Measurements from ENCODE around the gene USH2A.

The USH2A gene

GRCh38 chr1:215877452-215877951 lies 545.7 kb downstream of the USH2A start:
- DNase-seq (ENCODE audit: low read depth, low spot score), result no peak

GRCh38 chr1:215875712-215876111 lies 547.5 kb downstream of the USH2A start:
- no peak for DNase-seq (ENCODE audit: low read depth, low spot score)

- no peak for DNase-seq (ENCODE audit: low read depth, low spot score)
Observed at GRCh38 chr1:215875236-215875635, 548.0 kb downstream of the USH2A start.

- no peak for DNase-seq (ENCODE audit: low read depth, low spot score)
Observed at GRCh38 chr1:215872658-215873057, 550.6 kb downstream of the USH2A start.

- DNase-seq (ENCODE audit: low read depth, low spot score), result no peak
Observed at GRCh38 chr1:215868500-215868899, 554.7 kb downstream of the USH2A start.

- DNase-seq (ENCODE audit: low read depth, low spot score), result no peak
Observed at GRCh38 chr1:215865060-215865459, 558.2 kb downstream of the USH2A start.

GRCh38 chr1:215863796-215864195 lies 559.5 kb downstream of the USH2A start:
- DNase-seq (ENCODE audit: low read depth, low spot score), result no peak

- no peak for DNase-seq (ENCODE audit: low read depth, low spot score)
Observed at GRCh38 chr1:215860833-215861232, 562.4 kb downstream of the USH2A start.

GRCh38 chr1:215857317-215857716 lies 565.9 kb downstream of the USH2A start:
- no peak for DNase-seq (ENCODE audit: low read depth, low spot score)

- DNase-seq (ENCODE audit: low read depth, low spot score), result no peak
Observed at GRCh38 chr1:215845234-215845891, 577.9 kb downstream of the USH2A start.

- no peak for DNase-seq (ENCODE audit: low read depth, low spot score)
Observed at GRCh38 chr1:215844777-215845176, 578.5 kb downstream of the USH2A start.

GRCh38 chr1:215844266-215844665 lies 579.0 kb downstream of the USH2A start:
- no peak for DNase-seq (ENCODE audit: low read depth, low spot score)

GRCh38 chr1:215842905-215843304 lies 580.3 kb downstream of the USH2A start:
- DNase-seq (ENCODE audit: low read depth, low spot score), result no peak

- DNase-seq (ENCODE audit: low read depth, low spot score), result no peak
Observed at GRCh38 chr1:215835951-215836350, 587.3 kb downstream of the USH2A start.

- DNase-seq (ENCODE audit: low read depth, low spot score), result no peak
Observed at GRCh38 chr1:215833941-215834729, 589.1 kb downstream of the USH2A start.

- no peak for DNase-seq (ENCODE audit: low read depth, low spot score)
Observed at GRCh38 chr1:215830226-215830810, 592.9 kb downstream of the USH2A start.

GRCh38 chr1:215825056-215825455 lies 598.2 kb downstream of the USH2A start:
- no peak for DNase-seq (ENCODE audit: low read depth, low spot score)

GRCh38 chr1:215824245-215824644 lies 599.0 kb downstream of the USH2A start:
- DNase-seq (ENCODE audit: low read depth, low spot score), result no peak

- no peak for DNase-seq (ENCODE audit: low read depth, low spot score)
Observed at GRCh38 chr1:215819114-215819513, 604.1 kb downstream of the USH2A start.

- DNase-seq (ENCODE audit: low read depth, low spot score), result no peak
Observed at GRCh38 chr1:215807911-215808436, 615.3 kb downstream of the USH2A start.

GRCh38 chr1:215807218-215807617 lies 616.0 kb downstream of the USH2A start:
- DNase-seq (ENCODE audit: low read depth, low spot score), result no peak

GRCh38 chr1:215797859-215798258 lies 625.4 kb downstream of the USH2A start:
- no peak for DNase-seq (ENCODE audit: low read depth, low spot score)
